BJ (cell line): ENCODE data around the gene ZFHX2. TPM values are rescaled to one million over a fixed set of nuclear protein-coding genes. Genes with fewer than 3 reads are reported as not detected.

Experiments
- CTCF ChIA-PET: fragments of 350-600 bp; formaldehyde crosslinking; extraction: SDS; loops from one replicate; lab custom pipeline; 2021; ENCODE audit warnings: antibody characterized with exemption, inconsistent platforms; lab: Yijun Ruan, JAX
- POLR2A ChIA-PET: fragments of 300-600 bp; sonication (Branson Sonifier 250); formaldehyde crosslinking; extraction: SDS; loops from one replicate; lab custom pipeline; 2021; ENCODE audit warnings: antibody characterized with exemption; lab: Charles Lee
- DNase-seq: peaks from one replicate; pipeline ENCODE4 v3.0.0-alpha.2; 2011; ENCODE audit warnings: low read depth
- H3K27me3 ChIP-seq: 2 replicates; pipeline ENCODE4 v1.6.0; 2011; ENCODE audit warnings: low read length; ENCODE audit not compliant: control insufficient read depth, insufficient read depth
- H3K36me3 ChIP-seq: 2 replicates; pipeline ENCODE4 v1.5.1; 2011; ENCODE audit warnings: low read length; ENCODE audit not compliant: control insufficient read depth, insufficient read depth
- H3K4me3 ChIP-seq: 2 replicates; pipeline ENCODE4 v1.5.1; 2011; ENCODE audit warnings: low read depth, mild to moderate bottlenecking, control low read depth, low read length
- CTCF ChIP-seq: IDR thresholded peaks from 2 replicates; pipeline ENCODE4 v1.5.1; 2011; ENCODE audit warnings: low read depth, mild to moderate bottlenecking, control low read depth, inconsistent platforms, low read length, moderate library complexity; ENCODE audit not compliant: insufficient read depth
- polyA plus RNA-seq: library from polyadenylated mRNA; depleted of rRNA; stranded (reverse); fragments of >200 nt; gene quantifications from 2 replicates; pipeline ENCODE4 v1.2.3, GENCODE V29; 2011

Gene ZFHX2
- polyA plus RNA-seq, 1 experiment: 0.28 TPM

- POLR2A ChIA-PET: no interaction called here
- no peak overlapping the region for H3K4me3 ChIP-seq
- no peak for TF ChIP-seq CTCF
- no peak for DNase-seq
- H3K36me3 ChIP-seq: no peaks in the 10 kb centered on the region
- CTCF ChIA-PET: interaction anchor here (2.2 kb wide), 1 partner anchor 8 kb away, joined by 7 read pairs; no protein-coding TSS in a partner anchor
- peaks cover 15% of the 10 kb centered on the region for H3K27me3 ChIP-seq
Observed at GRCh38 chr14:23580948-23581281, 29.4 kb upstream of the ZFHX2 start.

- TF ChIP-seq CTCF: no peak
- H3K4me3 ChIP-seq: no peak overlapping the region
- H3K27me3 ChIP-seq: peaks cover 16% of the 10 kb centered on the region
- H3K36me3 ChIP-seq: no peaks in the 10 kb centered on the region
- POLR2A ChIA-PET: no interaction called here
- no peak for DNase-seq
- CTCF ChIA-PET: interaction anchor here (2.2 kb wide), 1 partner anchor 9 kb away, joined by 7 read pairs; no protein-coding TSS in a partner anchor
Observed at GRCh38 chr14:23580152-23580926, 28.8 kb upstream of the ZFHX2 start.

- Histone ChIP-seq H3K36me3 (no peaks in the 10 kb centered on the region), H3K27me3 (peaks cover 18% of the 10 kb centered on the region), H3K4me3 (no peak overlapping the region)
- DNase-seq: no peak
- ChIA-PET CTCF (interaction anchor here (2.2 kb wide), 1 partner anchor 9 kb away, joined by 7 read pairs; no protein-coding TSS in a partner anchor), POLR2A (no interaction called here)
- TF ChIP-seq CTCF: no peak
Observed at GRCh38 chr14:23579739-23580138, 28.2 kb upstream of the ZFHX2 start.

GRCh38 chr14:23579311-23579630 lies 27.7 kb upstream of the ZFHX2 start:
- Histone ChIP-seq H3K36me3 (no peaks in the 10 kb centered on the region), H3K4me3 (no peak overlapping the region), H3K27me3 (peaks cover 18% of the 10 kb centered on the region)
- no peak for TF ChIP-seq CTCF
- ChIA-PET CTCF (interaction anchor here (2.2 kb wide), 1 partner anchor 10 kb away, joined by 7 read pairs; no protein-coding TSS in a partner anchor), POLR2A (interaction anchor here (0.5 kb wide), 1 partner anchor 329 kb away, joined by 5 read pairs; no protein-coding TSS in a partner anchor)
- DNase-seq: no peak

- H3K36me3 ChIP-seq: no peaks in the 10 kb centered on the region
- POLR2A ChIA-PET: interaction anchor here (0.5 kb wide), 1 partner anchor 329 kb away, joined by 5 read pairs; no protein-coding TSS in a partner anchor
- no peak within 1 kb of the TSS for H3K4me3 ChIP-seq
- CTCF ChIA-PET: interaction anchor here (0.9 kb wide), 1 partner anchor 10 kb away, joined by 3 read pairs; no protein-coding TSS in a partner anchor
- no peak for DNase-seq
- H3K27me3 ChIP-seq: peaks cover 18% of the 10 kb centered on the region
- TF ChIP-seq CTCF: no peak
Observed at GRCh38 chr14:23578560-23579310, 27.2 kb upstream of the ZFHX2 start, which contains the start of gene JPH4. Gene JPH4 (minus strand): TSS chr14:23578790. CDS start chr14:23577453, 1,337 bp downstream.
